GM12878 (cell line): Measurements from ENCODE around the gene AJM1. TPM values are rescaled to one million over a fixed set of nuclear protein-coding genes. Genes with fewer than 3 reads are reported as not detected.

Experiments used
- ATAC-seq: fragments of 200-7000 bp; cut with Tn5 transposase; 3 replicates; pipeline ENCODE4 v1.9.1; 2020; ENCODE audit warnings: mild to moderate bottlenecking, moderate library complexity
- BruUV-seq: library from RNA; stranded (reverse); fragments of 400-500 nt; replicated peaks from 2 replicates; lab custom pipeline; 2021; lab: Mats Ljungman, UMichigan
- CTCF ChIA-PET: fragments of 300-600 bp; sonication (Branson Sonifier 250); formaldehyde crosslinking; extraction: SDS; loops from one replicate; lab custom pipeline; 2021; ENCODE audit warnings: inconsistent platforms; lab: Yijun Ruan, JAX
- POLR2A ChIA-PET: fragments of 350-600 bp; formaldehyde crosslinking; extraction: SDS; loops from one replicate; lab custom pipeline; 2021; ENCODE audit warnings: inconsistent platforms; lab: Charles Lee
- RAD21 ChIA-PET: fragments of 300-600 bp; sonication (Branson Sonifier 250); formaldehyde crosslinking; loops from one replicate; lab custom pipeline; 2023; ENCODE audit warnings: antibody characterized with exemption; ENCODE audit not compliant: unreplicated experiment; lab: Charles Lee
- SMC1A ChIA-PET: fragments of 300-600 bp; sonication (Branson Sonifier 250); formaldehyde crosslinking; loops from one replicate; lab custom pipeline; 2023; ENCODE audit not compliant: unreplicated experiment, uncharacterized antibody; lab: Charles Lee
- DNase-seq: peaks from one replicate; pipeline ENCODE4 v3.0.0-alpha.2; 2011; ENCODE audit warnings: low read depth, low spot score
- FAIRE-seq: peaks from 3 replicates; lab custom pipeline; 2011; peaks lifted over from hg19 to GRCh38; lab: Jason Lieb, UNC
- H2AFZ ChIP-seq: 2 replicates; pipeline ENCODE4 v1.6.0; 2011; ENCODE audit warnings: low read depth, low read length, control low read depth; ENCODE audit not compliant: control insufficient read depth
- H3K27ac ChIP-seq: 2 replicates; pipeline ENCODE4 v1.5.1; 2011; ENCODE audit warnings: control low read depth; ENCODE audit not compliant: control insufficient read depth, insufficient read depth
- H3K27me3 ChIP-seq, 2 experiments: replicated peaks in 1 of 2; 2 replicates each; pipeline versions ENCODE4 v1.6.0 to v1.6.1; 2011; ENCODE audit warnings: low read length in 1 of 2; ENCODE audit not compliant: control insufficient read depth in 2 of 2, insufficient read depth in 2 of 2
- H3K36me3 ChIP-seq, 2 experiments: 2 replicates each; pipeline ENCODE4 v1.5.1; 2011; ENCODE audit warnings: low read length in 1 of 2; ENCODE audit not compliant: control insufficient read depth in 2 of 2, insufficient read depth in 2 of 2
- H3K4me1 ChIP-seq: 2 replicates; pipeline ENCODE4 v1.6.1; 2011; ENCODE audit warnings: mild to moderate bottlenecking, low read length, moderate library complexity, mixed read lengths; ENCODE audit not compliant: control insufficient read depth, insufficient read depth
- H3K4me2 ChIP-seq: 2 replicates; pipeline ENCODE4 v1.6.0; 2011; ENCODE audit warnings: control low read depth; ENCODE audit not compliant: control insufficient read depth, insufficient read depth
- H3K4me3 ChIP-seq: fragments of 200-600 bp; sonication (generic); 2 replicates; pipeline ENCODE4 v1.5.1; 2016
- H3K79me2 ChIP-seq: 2 replicates; pipeline ENCODE4 v1.6.0; 2011; ENCODE audit warnings: low read length; ENCODE audit not compliant: control insufficient read depth, insufficient read depth
- H3K9ac ChIP-seq: 2 replicates; pipeline ENCODE4 v1.8.0; 2011; ENCODE audit warnings: low read length, control low read depth, mixed read lengths; ENCODE audit not compliant: control insufficient read depth, insufficient read depth
- H3K9me3 ChIP-seq: replicated peaks from 3 replicates; pipeline ENCODE4 v1.5.1; 2011; ENCODE audit warnings: mild to moderate bottlenecking, low read length; ENCODE audit not compliant: control insufficient read depth, insufficient read depth
- H4K20me1 ChIP-seq: 2 replicates; pipeline ENCODE4 v1.6.0; 2011; ENCODE audit not compliant: control insufficient read depth, insufficient read depth
- BMI1 ChIP-seq: fragments of 450-650 bp; IDR thresholded peaks from 2 replicates; pipeline ENCODE4 v1.6.1; 2016; ENCODE audit warnings: mild to moderate bottlenecking, moderate library complexity, borderline replicate concordance
- CBX3 ChIP-seq: fragments of 200-600 bp; sonication (generic); IDR thresholded peaks from 2 replicates; pipeline ENCODE4 v1.6.1; 2016; ENCODE audit warnings: low read depth, borderline replicate concordance
- CREM ChIP-seq: IDR thresholded peaks from 2 replicates; pipeline ENCODE4 v1.6.1; 2014; ENCODE audit warnings: antibody characterized with exemption, low read depth
- EGR1 ChIP-seq, 2 experiments: IDR thresholded peaks; 1 replicate in 1 of 2; 2 replicates in 1 of 2; pipeline ENCODE4 v1.6.1; 2011 to 2012; ENCODE audit warnings: low read depth in 2 of 2, low read length in 2 of 2, borderline replicate concordance in 1 of 2, mild to moderate bottlenecking in 1 of 2, moderate library complexity in 1 of 2
- FOS ChIP-seq: IDR thresholded peaks from 3 replicates; pipeline ENCODE4 v1.6.1; 2011; ENCODE audit warnings: borderline replicate concordance; ENCODE audit not compliant: insufficient read length; ENCODE audit errors: extremely low read depth
- FOXK2 ChIP-seq: fragments of 450-650 bp; IDR thresholded peaks from 2 replicates; pipeline ENCODE4 v1.6.1; 2017; ENCODE audit warnings: mild to moderate bottlenecking, moderate library complexity
- PML ChIP-seq: IDR thresholded peaks from 2 replicates; pipeline ENCODE4 v1.6.1; 2012; ENCODE audit warnings: low read length, inconsistent platforms
- SIX5 ChIP-seq: IDR thresholded peaks from 2 replicates; pipeline ENCODE4 v1.6.1; 2011; ENCODE audit warnings: mild to moderate bottlenecking, low read depth, low read length, moderate library complexity; ENCODE audit not compliant: severe bottlenecking
- SREBF2 ChIP-seq: IDR thresholded peaks from 2 replicates; pipeline ENCODE4 v1.6.1; 2012; ENCODE audit warnings: mild to moderate bottlenecking, low read length
- ZNF207 ChIP-seq: fragments of 450-650 bp; IDR thresholded peaks from 2 replicates; pipeline ENCODE4 v1.6.1; 2014; ENCODE audit warnings: antibody characterized with exemption, mild to moderate bottlenecking, borderline replicate concordance
- ZNF384 ChIP-seq: IDR thresholded peaks from 2 replicates; pipeline ENCODE4 v1.6.1; 2012; ENCODE audit warnings: low read depth, mild to moderate bottlenecking, low read length, improper control_type of control experiment, borderline replicate concordance
- WGBS: methylation state at CpG from one replicate; pipeline ENCODE4 v1.1.6; 2016; ENCODE audit warnings: low lambda C conversion rate; ENCODE audit not compliant: insufficient replicate concordance, insufficient coverage; ENCODE audit errors: missing lambda C conversion rate; 5-methylcytosine and 5-hydroxymethylcytosine counted together
- in situ Hi-C: fragments of 300-500 bp; cut with MboI; formaldehyde crosslinking; loops from 9 replicates; pipeline ENCODE4 v1.14.3; 2018; ENCODE audit warnings: mixed read lengths
- intact Hi-C: fragments of 100-400 bp; cut with micrococcal nuclease; formaldehyde crosslinking; loops from one replicate; pipeline ENCODE4 v1.14.2; 2022; ENCODE audit not compliant: unreplicated experiment
- polyA plus RNA-seq, 11 experiments: library from polyadenylated mRNA; depleted of rRNA in 4 of 11; unstranded in 6 of 11; stranded (reverse) in 5 of 11; fragments of >200 nt; fragmentation: Nextera tagmentation in 4 of 11; fragmentation: Illumina TruSeq in 1 of 11; extraction: Ambion mirVana in 4 of 11; extraction: Trizol in 1 of 11; gene quantifications; 1 replicate in 1 of 11; 2 replicates in 10 of 11; pipeline versions ENCODE4 v1.2.1 to v1.2.3, GENCODE V29; 2011 to 2016; ENCODE audit warnings: inconsistent platforms in 2 of 11, missing spikeins in 2 of 11, low read depth in 1 of 11
- total RNA-seq, 4 experiments: library from RNA; depleted of rRNA in 3 of 4; stranded (reverse); fragments of >200 nt in 3 of 4; fragmentation: Illumina TruSeq in 1 of 4; extraction: Trizol in 1 of 4; gene quantifications; 2 replicates each; pipeline versions ENCODE4 v1.2.1 to v1.2.3, GENCODE V29; 2013 to 2021
- TF ChIP-seq, protein P1 (sequence below): IDR thresholded peaks from 2 replicates; pipeline ENCODE4 v1.6.1; 2012; ENCODE audit warnings: low read depth, low read length, improper control_type of control experiment
- TF ChIP-seq, protein P2 (sequence below): fragments of 450-650 bp; IDR thresholded peaks from 2 replicates; pipeline ENCODE4 v1.6.1; 2016; ENCODE audit warnings: mild to moderate bottlenecking
- TF ChIP-seq, protein P3 (sequence below): fragments of 450-650 bp; IDR thresholded peaks from 2 replicates; pipeline ENCODE4 v1.6.1; 2017; ENCODE audit warnings: mild to moderate bottlenecking, low read depth, inconsistent platforms; ENCODE audit not compliant: poor library complexity, severe bottlenecking
- TF ChIP-seq, protein P4 (sequence below): fragments of 150-350 bp; IDR thresholded peaks from 2 replicates; pipeline ENCODE4 v1.6.1; 2016; ENCODE audit warnings: low read depth, low read length

The AJM1 gene
- total and polyA plus RNA-seq, 10 of the 15 experiments (the other 5 are each of a cell fraction or from before 2014, with no cell fraction given) = 0.06 to 2.5 (median 1.0) TPM; not detected in 2

DNA sequence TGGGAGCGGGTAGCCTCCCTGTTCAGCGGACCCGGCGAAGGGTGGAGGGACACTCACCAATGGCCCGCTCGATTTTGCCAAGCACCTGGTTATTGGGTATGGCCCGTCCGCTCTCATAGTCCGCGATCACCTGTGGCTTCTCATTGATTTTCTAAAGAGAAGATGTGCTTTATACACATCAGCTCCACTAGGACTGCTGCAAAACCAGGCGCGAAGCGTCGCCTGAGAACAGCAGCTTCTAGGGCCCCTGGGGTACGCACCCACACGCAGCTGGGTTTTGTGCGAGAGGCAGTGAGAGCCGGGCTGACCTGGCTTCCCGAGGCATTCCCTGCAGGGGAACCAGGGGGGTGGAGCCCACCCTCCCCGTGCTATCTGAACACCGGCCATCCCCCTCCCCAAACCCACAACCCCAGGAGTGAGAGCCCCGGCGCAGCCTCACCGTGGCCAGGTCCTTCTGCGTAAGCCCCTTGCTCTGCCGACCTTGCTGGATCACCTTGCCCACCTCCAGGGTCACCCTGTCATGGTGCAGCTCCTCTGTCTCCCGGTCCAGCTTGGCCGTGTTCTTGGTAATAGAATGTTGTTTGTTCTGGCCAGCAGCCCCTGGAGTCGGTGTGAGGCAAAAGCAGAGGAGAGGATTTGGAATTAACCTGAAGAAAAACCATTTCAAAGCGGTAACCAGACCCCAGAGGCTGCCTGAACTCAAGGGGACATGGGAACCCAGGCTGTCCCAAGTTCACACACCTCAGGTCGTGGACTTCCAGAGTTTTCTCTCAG lies 20.8 kb downstream of the AJM1 start:
- no peak for FAIRE-seq
- Histone ChIP-seq H3K27ac (no peak overlapping the region; the same call in 1 of the 2 replicates), H3K36me3 (peaks cover 3 to 11% of the 10 kb centered on the region in 2 experiments; a peak in 3 of 4 replicates), H3K4me1 (peaks cover 5% of the 10 kb centered on the region), H3K4me2 (no peak overlapping the region), H2AFZ (no peak overlapping the region), H3K79me2 (peaks cover 24% of the 10 kb centered on the region), H3K9ac (no peak overlapping the region), H3K9me3 (no peaks in the 10 kb centered on the region), H4K20me1 (0 out of 2 replicates have a peak, but pooled peaks cover 2% of the 10 kb centered on the region), H3K27me3 (no peaks in the 10 kb centered on the region), H3K4me3 (no peak overlapping the region)
- no peak for ATAC-seq
- 94% methylated on average over 31 of the region's 31 CpGs for WGBS
- intact Hi-C loops (no loop called here), in situ Hi-C loops (no loop called here)
- ChIA-PET CTCF (interaction anchor here (0.6 to 0.7 kb wide), 2 partner anchors 162 to 948 kb away, joined by 3 to 4 read pairs; no protein-coding TSS in a partner anchor), POLR2A (interaction anchor here (0.5 kb wide), 1 partner anchor 160 kb away, joined by 3 read pairs; no protein-coding TSS in a partner anchor), RAD21 (no interaction called here), SMC1A (no interaction called here)
- no peak for DNase-seq
- BruUV-seq = no TSS peak
- TF ChIP-seq, protein P1, sequence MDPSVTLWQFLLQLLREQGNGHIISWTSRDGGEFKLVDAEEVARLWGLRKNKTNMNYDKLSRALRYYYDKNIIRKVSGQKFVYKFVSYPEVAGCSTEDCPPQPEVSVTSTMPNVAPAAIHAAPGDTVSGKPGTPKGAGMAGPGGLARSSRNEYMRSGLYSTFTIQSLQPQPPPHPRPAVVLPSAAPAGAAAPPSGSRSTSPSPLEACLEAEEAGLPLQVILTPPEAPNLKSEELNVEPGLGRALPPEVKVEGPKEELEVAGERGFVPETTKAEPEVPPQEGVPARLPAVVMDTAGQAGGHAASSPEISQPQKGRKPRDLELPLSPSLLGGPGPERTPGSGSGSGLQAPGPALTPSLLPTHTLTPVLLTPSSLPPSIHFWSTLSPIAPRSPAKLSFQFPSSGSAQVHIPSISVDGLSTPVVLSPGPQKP = no peak
- TF ChIP-seq EGR1 (IDR thresholded peaks at IDR 0.05; ENCODE audit: borderline replicate concordance in 1 of 2, low read depth in 2 of 2, low read length in 2 of 2) (no peak), ZNF207 (no peak), PML (no peak), ZNF384 (no peak), SREBF2 (no peak), FOXK2 (no peak), CBX3 (no peak), SIX5 (no peak), FOS (no peak), CREM (no peak), BMI1 (no peak)
- TF ChIP-seq, protein P2, sequence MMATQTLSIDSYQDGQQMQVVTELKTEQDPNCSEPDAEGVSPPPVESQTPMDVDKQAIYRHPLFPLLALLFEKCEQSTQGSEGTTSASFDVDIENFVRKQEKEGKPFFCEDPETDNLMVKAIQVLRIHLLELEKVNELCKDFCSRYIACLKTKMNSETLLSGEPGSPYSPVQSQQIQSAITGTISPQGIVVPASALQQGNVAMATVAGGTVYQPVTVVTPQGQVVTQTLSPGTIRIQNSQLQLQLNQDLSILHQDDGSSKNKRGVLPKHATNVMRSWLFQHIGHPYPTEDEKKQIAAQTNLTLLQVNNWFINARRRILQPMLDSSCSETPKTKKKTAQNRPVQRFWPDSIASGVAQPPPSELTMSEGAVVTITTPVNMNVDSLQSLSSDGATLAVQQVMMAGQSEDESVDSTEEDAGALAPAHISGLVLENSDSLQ = no peak
- TF ChIP-seq, protein P3, sequence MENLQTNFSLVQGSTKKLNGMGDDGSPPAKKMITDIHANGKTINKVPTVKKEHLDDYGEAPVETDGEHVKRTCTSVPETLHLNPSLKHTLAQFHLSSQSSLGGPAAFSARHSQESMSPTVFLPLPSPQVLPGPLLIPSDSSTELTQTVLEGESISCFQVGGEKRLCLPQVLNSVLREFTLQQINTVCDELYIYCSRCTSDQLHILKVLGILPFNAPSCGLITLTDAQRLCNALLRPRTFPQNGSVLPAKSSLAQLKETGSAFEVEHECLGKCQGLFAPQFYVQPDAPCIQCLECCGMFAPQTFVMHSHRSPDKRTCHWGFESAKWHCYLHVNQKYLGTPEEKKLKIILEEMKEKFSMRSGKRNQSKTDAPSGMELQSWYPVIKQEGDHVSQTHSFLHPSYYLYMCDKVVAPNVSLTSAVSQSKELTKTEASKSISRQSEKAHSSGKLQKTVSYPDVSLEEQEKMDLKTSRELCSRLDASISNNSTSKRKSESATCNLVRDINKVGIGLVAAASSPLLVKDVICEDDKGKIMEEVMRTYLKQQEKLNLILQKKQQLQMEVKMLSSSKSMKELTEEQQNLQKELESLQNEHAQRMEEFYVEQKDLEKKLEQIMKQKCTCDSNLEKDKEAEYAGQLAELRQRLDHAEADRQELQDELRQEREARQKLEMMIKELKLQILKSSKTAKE = no peak
- TF ChIP-seq, protein P4, sequence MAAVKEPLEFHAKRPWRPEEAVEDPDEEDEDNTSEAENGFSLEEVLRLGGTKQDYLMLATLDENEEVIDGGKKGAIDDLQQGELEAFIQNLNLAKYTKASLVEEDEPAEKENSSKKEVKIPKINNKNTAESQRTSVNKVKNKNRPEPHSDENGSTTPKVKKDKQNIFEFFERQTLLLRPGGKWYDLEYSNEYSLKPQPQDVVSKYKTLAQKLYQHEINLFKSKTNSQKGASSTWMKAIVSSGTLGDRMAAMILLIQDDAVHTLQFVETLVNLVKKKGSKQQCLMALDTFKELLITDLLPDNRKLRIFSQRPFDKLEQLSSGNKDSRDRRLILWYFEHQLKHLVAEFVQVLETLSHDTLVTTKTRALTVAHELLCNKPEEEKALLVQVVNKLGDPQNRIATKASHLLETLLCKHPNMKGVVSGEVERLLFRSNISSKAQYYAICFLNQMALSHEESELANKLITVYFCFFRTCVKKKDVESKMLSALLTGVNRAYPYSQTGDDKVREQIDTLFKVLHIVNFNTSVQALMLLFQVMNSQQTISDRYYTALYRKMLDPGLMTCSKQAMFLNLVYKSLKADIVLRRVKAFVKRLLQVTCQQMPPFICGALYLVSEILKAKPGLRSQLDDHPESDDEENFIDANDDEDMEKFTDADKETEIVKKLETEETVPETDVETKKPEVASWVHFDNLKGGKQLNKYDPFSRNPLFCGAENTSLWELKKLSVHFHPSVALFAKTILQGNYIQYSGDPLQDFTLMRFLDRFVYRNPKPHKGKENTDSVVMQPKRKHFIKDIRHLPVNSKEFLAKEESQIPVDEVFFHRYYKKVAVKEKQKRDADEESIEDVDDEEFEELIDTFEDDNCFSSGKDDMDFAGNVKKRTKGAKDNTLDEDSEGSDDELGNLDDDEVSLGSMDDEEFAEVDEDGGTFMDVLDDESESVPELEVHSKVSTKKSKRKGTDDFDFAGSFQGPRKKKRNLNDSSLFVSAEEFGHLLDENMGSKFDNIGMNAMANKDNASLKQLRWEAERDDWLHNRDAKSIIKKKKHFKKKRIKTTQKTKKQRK = no peak
